Suprapubic skin (tissue), 3 donors: Measurements from ENCODE around the gene HEATR3.

Experiments used
- POLR2AphosphoS5 ChIP-seq, 3 donors: sonication (generic); formaldehyde crosslinking; IDR thresholded peaks; one replicate each; pipeline ENCODE4 v1.6.1; 2017; ENCODE audit warnings: antibody characterized with exemption in 3 of 3
- TF ChIP-seq, protein P1 (sequence below), 2 donors: fragments of 200-600 bp in 1 of 2; fragments of 450-650 bp in 1 of 2; sonication (generic) in 1 of 2; IDR thresholded peaks; one replicate each; pipeline ENCODE4 v1.5.1; 2016 to 2019; ENCODE audit warnings: antibody characterized with exemption in 2 of 2, mild to moderate bottlenecking in 1 of 2, moderate library complexity in 1 of 2

DNA sequence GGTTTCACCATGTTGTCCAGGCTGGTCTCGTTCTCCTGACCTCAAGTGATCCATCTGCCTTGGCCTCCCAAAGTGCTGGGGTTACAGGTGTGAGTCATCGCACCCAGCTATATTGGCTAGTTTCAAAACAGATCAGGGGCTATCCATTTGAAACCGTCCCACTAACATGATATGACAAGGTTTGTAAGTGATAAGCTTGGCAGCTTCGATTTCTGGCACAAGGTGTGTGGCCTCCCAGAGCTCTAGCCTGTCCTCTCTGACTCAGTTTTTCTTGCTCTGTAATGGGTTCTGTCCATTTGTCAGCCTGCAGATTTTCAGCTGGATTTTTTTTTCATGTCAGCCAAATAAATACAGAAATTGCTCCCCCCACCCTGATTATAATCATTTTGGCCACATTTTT, 55.5 kb downstream of the HEATR3 start:
- no peak for TF ChIP-seq POLR2AphosphoS5 (IDR thresholded peaks at IDR 0.05)
- TF ChIP-seq, protein P1, sequence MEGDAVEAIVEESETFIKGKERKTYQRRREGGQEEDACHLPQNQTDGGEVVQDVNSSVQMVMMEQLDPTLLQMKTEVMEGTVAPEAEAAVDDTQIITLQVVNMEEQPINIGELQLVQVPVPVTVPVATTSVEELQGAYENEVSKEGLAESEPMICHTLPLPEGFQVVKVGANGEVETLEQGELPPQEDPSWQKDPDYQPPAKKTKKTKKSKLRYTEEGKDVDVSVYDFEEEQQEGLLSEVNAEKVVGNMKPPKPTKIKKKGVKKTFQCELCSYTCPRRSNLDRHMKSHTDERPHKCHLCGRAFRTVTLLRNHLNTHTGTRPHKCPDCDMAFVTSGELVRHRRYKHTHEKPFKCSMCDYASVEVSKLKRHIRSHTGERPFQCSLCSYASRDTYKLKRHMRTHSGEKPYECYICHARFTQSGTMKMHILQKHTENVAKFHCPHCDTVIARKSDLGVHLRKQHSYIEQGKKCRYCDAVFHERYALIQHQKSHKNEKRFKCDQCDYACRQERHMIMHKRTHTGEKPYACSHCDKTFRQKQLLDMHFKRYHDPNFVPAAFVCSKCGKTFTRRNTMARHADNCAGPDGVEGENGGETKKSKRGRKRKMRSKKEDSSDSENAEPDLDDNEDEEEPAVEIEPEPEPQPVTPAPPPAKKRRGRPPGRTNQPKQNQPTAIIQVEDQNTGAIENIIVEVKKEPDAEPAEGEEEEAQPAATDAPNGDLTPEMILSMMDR (IDR thresholded peaks at IDR 0.05) = no peak
